ENCODE results near the gene PLCXD3. TPM values are rescaled to one million over a fixed set of nuclear protein-coding genes. Genes with fewer than 3 reads are reported as not detected.

The PLCXD3 gene
- total RNA-seq, 1 experiment from 2014 or later: not detected

GRCh38 chr5:41263335-41263734 lies 247.1 kb downstream of the PLCXD3 start:
- Mint-ChIP-seq H3K27ac (ENCODE audit: low read depth, unreplicated experiment) (no peak overlapping the region), H3K36me3 (ENCODE audit: insufficient read depth, unreplicated experiment) (no peaks in the 10 kb centered on the region), H3K4me3 (ENCODE audit: unreplicated experiment) (no peak overlapping the region), H3K4me1 (ENCODE audit: insufficient read depth, unreplicated experiment) (no peaks in the 10 kb centered on the region), H3K27me3 (ENCODE audit: insufficient read depth, unreplicated experiment) (peaks cover 26% of the 10 kb centered on the region), H3K9me3 (ENCODE audit: unreplicated experiment) (no peaks in the 10 kb centered on the region)
- ChIA-PET CTCF (interaction anchor here (0.7 kb wide), 1 partner anchor 253 kb away, joined by 3 read pairs; no protein-coding TSS in a partner anchor), POLR2A (no interaction called here)
- no peak for DNase-seq (ENCODE audit: unreplicated experiment)
- BruUV-seq (replicated peaks): no TSS peak
- TF ChIP-seq CTCF (IDR thresholded peaks at IDR 0.05; ENCODE audit: unreplicated experiment): no peak
- intact Hi-C loops (cut with micrococcal nuclease): no loop called here

Measured in MCF 10A (cell line).